ENCODE measurements around the gene DNAAF3. TPM values are rescaled to one million over a fixed set of nuclear protein-coding genes. Genes with fewer than 3 reads are reported as not detected.

The DNAAF3 gene
- total RNA-seq, 1 experiment from 2014 or later: 4.9 TPM

- no TSS peak for BruUV-seq (replicated peaks)
- no peaks in the 10 kb centered on the region for H3K27me3 Mint-ChIP-seq (ENCODE audit: insufficient read depth, unreplicated experiment)
- TF ChIP-seq CTCF (IDR thresholded peaks at IDR 0.05; ENCODE audit: unreplicated experiment): no peak
- intact Hi-C loops (cut with micrococcal nuclease): no loop called here
- ChIA-PET POLR2A (no interaction called here), CTCF (interaction anchor here (0.6 to 1.2 kb wide), 4 partner anchors 11 to 482 kb away, joined by 3 to 6 read pairs (median 3); no protein-coding TSS in a partner anchor)
- H3K4me3 Mint-ChIP-seq (ENCODE audit: unreplicated experiment): no peak overlapping the region
- no peak for DNase-seq (ENCODE audit: unreplicated experiment)
- H3K4me1 Mint-ChIP-seq (ENCODE audit: insufficient read depth, unreplicated experiment): no peaks in the 10 kb centered on the region
- H3K9me3 Mint-ChIP-seq (ENCODE audit: unreplicated experiment): no peaks in the 10 kb centered on the region
- no peak overlapping the region for H3K27ac Mint-ChIP-seq (ENCODE audit: low read depth, unreplicated experiment)
- H3K36me3 Mint-ChIP-seq (ENCODE audit: insufficient read depth, unreplicated experiment): no peaks in the 10 kb centered on the region
These were observed 31.7 kb downstream of the DNAAF3 start for GRCh38 chr19:55134736-55135135.

GRCh38 chr19:55133639-55134444 lies 32.6 kb downstream of the DNAAF3 start:
- intact Hi-C loops (cut with micrococcal nuclease): no loop called here
- Mint-ChIP-seq H3K4me3 (ENCODE audit: unreplicated experiment) (no peak overlapping the region), H3K9me3 (ENCODE audit: unreplicated experiment) (no peaks in the 10 kb centered on the region), H3K4me1 (ENCODE audit: insufficient read depth, unreplicated experiment) (no peaks in the 10 kb centered on the region), H3K36me3 (ENCODE audit: insufficient read depth, unreplicated experiment) (peaks cover 6% of the 10 kb centered on the region), H3K27ac (ENCODE audit: low read depth, unreplicated experiment) (no peak overlapping the region), H3K27me3 (ENCODE audit: insufficient read depth, unreplicated experiment) (no peaks in the 10 kb centered on the region)
- ChIA-PET CTCF (interaction anchor here (0.6 to 0.7 kb wide), 2 partner anchors 10 to 186 kb away, joined by 3 read pairs; no protein-coding TSS in a partner anchor), POLR2A (no interaction called here)
- TF ChIP-seq CTCF (IDR thresholded peaks at IDR 0.05; ENCODE audit: unreplicated experiment): no peak
- no TSS peak for BruUV-seq (replicated peaks)
- no peak for DNase-seq (ENCODE audit: unreplicated experiment)

- Mint-ChIP-seq H3K27ac (ENCODE audit: low read depth, unreplicated experiment) (no peak overlapping the region), H3K4me1 (ENCODE audit: insufficient read depth, unreplicated experiment) (no peaks in the 10 kb centered on the region), H3K9me3 (ENCODE audit: unreplicated experiment) (no peaks in the 10 kb centered on the region), H3K4me3 (ENCODE audit: unreplicated experiment) (no peak overlapping the region), H3K36me3 (ENCODE audit: insufficient read depth, unreplicated experiment) (peaks cover 6% of the 10 kb centered on the region), H3K27me3 (ENCODE audit: insufficient read depth, unreplicated experiment) (no peaks in the 10 kb centered on the region)
- ChIA-PET POLR2A (interaction anchor here (0.7 to 0.9 kb wide), 2 partner anchors 255 to 371 kb away, joined by 3 read pairs; no protein-coding TSS in a partner anchor), CTCF (interaction anchor here (0.6 to 1.1 kb wide), 4 partner anchors 9 to 359 kb away, joined by 3 to 6 read pairs (median 4); no protein-coding TSS in a partner anchor)
- TF ChIP-seq CTCF (IDR thresholded peaks at IDR 0.05; ENCODE audit: unreplicated experiment): no peak
- intact Hi-C loops (cut with micrococcal nuclease): no loop called here
- BruUV-seq (replicated peaks): no TSS peak
- no peak for DNase-seq (ENCODE audit: unreplicated experiment)
These were observed 33.8 kb downstream of the DNAAF3 start for GRCh38 chr19:55132453-55133129.

- H3K27ac Mint-ChIP-seq (ENCODE audit: low read depth, unreplicated experiment): no peak overlapping the region
- POLR2A ChIA-PET: no interaction called here
These were observed 35.0 kb downstream of the DNAAF3 start for GRCh38 chr19:55131421-55131820.

More at GRCh38 chr19:55131421-55131820, 35.0 kb downstream of the DNAAF3 start:
- TF ChIP-seq CTCF (IDR thresholded peaks at IDR 0.05; ENCODE audit: unreplicated experiment): no peak
- CTCF ChIA-PET: interaction anchor here (0.6 to 1.1 kb wide), 3 partner anchors 9 to 44 kb away, joined by 3 to 6 read pairs (median 5); no protein-coding TSS in a partner anchor
- Mint-ChIP-seq H3K9me3 (ENCODE audit: unreplicated experiment) (no peaks in the 10 kb centered on the region), H3K4me1 (ENCODE audit: insufficient read depth, unreplicated experiment) (peaks cover 5% of the 10 kb centered on the region), H3K36me3 (ENCODE audit: insufficient read depth, unreplicated experiment) (peaks cover 6% of the 10 kb centered on the region), H3K4me3 (ENCODE audit: unreplicated experiment) (no peak overlapping the region), H3K27me3 (ENCODE audit: insufficient read depth, unreplicated experiment) (no peaks in the 10 kb centered on the region)
- BruUV-seq (replicated peaks): no TSS peak
- intact Hi-C loops (cut with micrococcal nuclease): no loop called here
- DNase-seq (ENCODE audit: unreplicated experiment): no peak

Measured in MCF 10A (cell line).